GM06990 (cell line): Measurements from ENCODE around the gene SPTBN1.

Experiments
- DNase-seq: peaks from one replicate; pipeline ENCODE4 v3.0.0-alpha.2; 2011; ENCODE audit not compliant: insufficient read length; ENCODE audit errors: extremely low read depth
- H3K27me3 ChIP-seq: replicated peaks from 2 replicates; pipeline ENCODE4 v1.6.0; 2011; ENCODE audit warnings: low read length; ENCODE audit not compliant: control insufficient read depth, insufficient read depth
- H3K36me3 ChIP-seq: 2 replicates; pipeline ENCODE4 v1.5.1; 2011; ENCODE audit warnings: low read length; ENCODE audit not compliant: control insufficient read depth, insufficient read depth
- H3K4me3 ChIP-seq: replicated peaks from 2 replicates; pipeline ENCODE4 v1.5.1; 2011; ENCODE audit warnings: low read depth, mild to moderate bottlenecking, control low read depth, low read length
- CTCF ChIP-seq: IDR thresholded peaks from 2 replicates; pipeline ENCODE4 v1.5.1; 2011; ENCODE audit warnings: low read length, control low read depth, mild to moderate bottlenecking, inconsistent platforms; ENCODE audit not compliant: insufficient read depth, poor library complexity, severe bottlenecking

SPTBN1 gene

GRCh38 chr2:54683596-54683995 is 227.5 kb downstream of the SPTBN1 start:
- no peaks in the 10 kb centered on the region for H3K27me3 ChIP-seq
- TF ChIP-seq CTCF = no peak
- no peak overlapping the region for H3K4me3 ChIP-seq
- DNase-seq = no peak
- H3K36me3 ChIP-seq = no peaks in the 10 kb centered on the region

- H3K27me3 ChIP-seq = no peaks in the 10 kb centered on the region
- H3K36me3 ChIP-seq = no peaks in the 10 kb centered on the region
- H3K4me3 ChIP-seq = no peak overlapping the region
- no peak for TF ChIP-seq CTCF
- no peak for DNase-seq
These were observed 229.2 kb downstream of the SPTBN1 start for GRCh38 chr2:54685263-54685775.

GRCh38 chr2:54687595-54688152 is 231.5 kb downstream of the SPTBN1 start:
- Histone ChIP-seq H3K4me3 (no peak overlapping the region), H3K27me3 (no peaks in the 10 kb centered on the region), H3K36me3 (no peaks in the 10 kb centered on the region)
- TF ChIP-seq CTCF = no peak
- no peak for DNase-seq

- TF ChIP-seq CTCF = no peak
- no peak overlapping the region for H3K4me3 ChIP-seq
- no peaks in the 10 kb centered on the region for H3K36me3 ChIP-seq
- no peaks in the 10 kb centered on the region for H3K27me3 ChIP-seq
- DNase-seq = no peak
These were observed 235.5 kb downstream of the SPTBN1 start for GRCh38 chr2:54691445-54692135.

GRCh38 chr2:54692556-54692955 is 236.4 kb downstream of the SPTBN1 start:
- TF ChIP-seq CTCF = no peak
- no peak for DNase-seq
- Histone ChIP-seq H3K36me3 (no peaks in the 10 kb centered on the region), H3K4me3 (no peak overlapping the region), H3K27me3 (no peaks in the 10 kb centered on the region)
